ENCODE results near the gene C11orf86. TPM values are rescaled to one million over a fixed set of nuclear protein-coding genes. Genes with fewer than 3 reads are reported as not detected.

C11orf86 gene
- total RNA-seq, 1 experiment from 2014 or later: 0.68 TPM

DNA sequence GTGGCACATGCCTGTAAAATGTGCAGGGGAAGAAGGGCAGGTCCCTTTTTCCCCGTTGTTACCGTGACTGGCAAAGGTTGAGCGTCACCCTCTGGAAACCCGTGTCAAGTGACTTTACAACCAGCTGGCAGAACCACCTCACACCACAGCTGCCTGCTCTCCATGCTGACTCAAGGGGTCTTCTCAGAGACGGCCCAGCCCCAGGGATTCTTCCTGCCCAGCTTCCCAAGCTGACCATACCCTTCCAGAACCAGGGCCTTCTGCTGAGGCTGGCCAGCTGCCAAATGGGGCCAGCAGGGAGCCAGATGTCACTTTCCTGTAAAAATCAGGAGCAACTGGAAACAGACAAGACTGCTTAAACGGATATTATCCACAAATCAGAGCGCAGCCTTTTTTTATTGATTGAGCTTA is 23.2 kb upstream of the C11orf86 start (continued):
- TF ChIP-seq, protein P1, sequence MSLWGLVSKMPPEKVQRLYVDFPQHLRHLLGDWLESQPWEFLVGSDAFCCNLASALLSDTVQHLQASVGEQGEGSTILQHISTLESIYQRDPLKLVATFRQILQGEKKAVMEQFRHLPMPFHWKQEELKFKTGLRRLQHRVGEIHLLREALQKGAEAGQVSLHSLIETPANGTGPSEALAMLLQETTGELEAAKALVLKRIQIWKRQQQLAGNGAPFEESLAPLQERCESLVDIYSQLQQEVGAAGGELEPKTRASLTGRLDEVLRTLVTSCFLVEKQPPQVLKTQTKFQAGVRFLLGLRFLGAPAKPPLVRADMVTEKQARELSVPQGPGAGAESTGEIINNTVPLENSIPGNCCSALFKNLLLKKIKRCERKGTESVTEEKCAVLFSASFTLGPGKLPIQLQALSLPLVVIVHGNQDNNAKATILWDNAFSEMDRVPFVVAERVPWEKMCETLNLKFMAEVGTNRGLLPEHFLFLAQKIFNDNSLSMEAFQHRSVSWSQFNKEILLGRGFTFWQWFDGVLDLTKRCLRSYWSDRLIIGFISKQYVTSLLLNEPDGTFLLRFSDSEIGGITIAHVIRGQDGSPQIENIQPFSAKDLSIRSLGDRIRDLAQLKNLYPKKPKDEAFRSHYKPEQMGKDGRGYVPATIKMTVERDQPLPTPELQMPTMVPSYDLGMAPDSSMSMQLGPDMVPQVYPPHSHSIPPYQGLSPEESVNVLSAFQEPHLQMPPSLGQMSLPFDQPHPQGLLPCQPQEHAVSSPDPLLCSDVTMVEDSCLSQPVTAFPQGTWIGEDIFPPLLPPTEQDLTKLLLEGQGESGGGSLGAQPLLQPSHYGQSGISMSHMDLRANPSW (CRISPR knock-in tag; conservative IDR thresholded peaks at IDR 0.05; ENCODE audit: low read depth): no peak
- no peak for TF ChIP-seq FOXP4 (CRISPR knock-in tag; IDR thresholded peaks at IDR 0.05)
- TF ChIP-seq MXD4 (CRISPR knock-in tag; IDR thresholded peaks at IDR 0.05; ENCODE audit: borderline replicate concordance): no peak
- no peak for TF ChIP-seq PREB (CRISPR knock-in tag; IDR thresholded peaks at IDR 0.05; ENCODE audit: borderline replicate concordance)

DNA sequence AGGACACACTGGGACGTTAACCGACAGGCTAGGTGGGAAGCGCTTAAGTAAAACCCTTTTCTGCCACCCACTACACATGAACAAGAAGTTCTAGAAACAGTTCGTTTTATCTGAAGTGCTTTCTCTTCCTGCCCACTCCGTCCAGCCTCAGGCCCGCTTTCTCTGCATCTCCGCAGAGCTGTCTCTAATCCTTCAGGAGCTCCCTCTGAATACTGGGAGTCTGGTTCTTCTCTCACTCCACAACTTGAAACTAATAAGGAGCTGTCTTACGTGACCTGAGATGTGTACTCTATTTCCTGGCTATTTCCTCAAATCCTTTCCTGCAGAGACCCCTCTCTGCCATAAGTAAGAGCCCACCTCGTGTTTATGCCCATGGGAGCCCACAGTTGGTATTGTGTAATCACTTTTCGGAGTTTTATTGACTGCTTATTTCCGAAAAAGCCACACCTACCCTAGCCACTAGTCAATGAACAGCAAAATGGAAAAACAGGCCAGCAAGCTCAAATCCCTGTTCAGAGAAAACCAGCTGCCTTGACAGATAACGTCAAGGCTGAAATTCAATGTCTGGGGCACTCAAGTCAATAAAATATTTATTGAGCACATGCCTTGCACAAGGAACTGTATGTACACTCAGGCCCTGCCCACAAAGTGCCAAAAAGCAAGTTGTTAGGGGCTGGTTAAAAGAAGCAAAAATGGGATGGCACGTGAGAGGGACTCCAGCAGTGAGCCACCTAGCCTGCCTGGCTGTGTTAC is 21.8 kb upstream of the C11orf86 start:
- ATAC-seq (no peak), DNase-seq (ENCODE audit: low spot score) (no peak)
- H3K27me3 Mint-ChIP-seq (ENCODE audit: low read depth): no peaks in the 10 kb centered on the region
- H3K36me3 Mint-ChIP-seq: peaks cover 2% of the 10 kb centered on the region; the same call in 1 of the 2 replicates
- no peak for TF ChIP-seq ZNF263 (CRISPR knock-in tag; IDR thresholded peaks at IDR 0.05; ENCODE audit: low read depth)
- TF ChIP-seq RELA (CRISPR knock-in tag; IDR thresholded peaks at IDR 0.05; ENCODE audit: borderline replicate concordance): no peak
- TF ChIP-seq GTF2I (CRISPR knock-in tag; conservative IDR thresholded peaks at IDR 0.05): no peak
- POLR2A ChIA-PET: no interaction called here
- peak overlapping the region; percentile 55 for H3K27ac Mint-ChIP-seq
- H3K9me3 Mint-ChIP-seq: no peaks in the 10 kb centered on the region
- peaks cover 29% of the 10 kb centered on the region for H3K4me1 Mint-ChIP-seq
- no peak overlapping the region for H3K4me3 Mint-ChIP-seq
- CTCF ChIA-PET: no interaction called here

GRCh38 chr11:66956689-66957290 is 18.3 kb upstream of the C11orf86 start:
- peak overlapping the region; percentile 87 for H3K4me3 Mint-ChIP-seq
- ChIA-PET CTCF (interaction anchor here (0.9 to 4.4 kb wide), 8 partner anchors 15 to 105 kb away, joined by 3 to 29 read pairs (median 12); partner anchors contain the start of genes C11orf86 and SYT12), POLR2A (no interaction called here)
- ATAC-seq (no peak), DNase-seq (ENCODE audit: low spot score) (no peak)
- peaks cover 17% of the 10 kb centered on the region for H3K27me3 Mint-ChIP-seq (ENCODE audit: low read depth)
- peaks cover 26% of the 10 kb centered on the region for H3K4me1 Mint-ChIP-seq
- H3K27ac Mint-ChIP-seq: peak overlapping the region; percentile 94
- H3K36me3 Mint-ChIP-seq: peaks cover 2% of the 10 kb centered on the region; the same call in 1 of the 2 replicates
- H3K9me3 Mint-ChIP-seq: no peaks in the 10 kb centered on the region
- TF ChIP-seq TEAD4 (CRISPR knock-in tag; IDR thresholded peaks at IDR 0.05): no peak
- no peak for TF ChIP-seq HMGA2 (CRISPR knock-in tag; IDR thresholded peaks at IDR 0.05)
- TF ChIP-seq, protein P2, sequence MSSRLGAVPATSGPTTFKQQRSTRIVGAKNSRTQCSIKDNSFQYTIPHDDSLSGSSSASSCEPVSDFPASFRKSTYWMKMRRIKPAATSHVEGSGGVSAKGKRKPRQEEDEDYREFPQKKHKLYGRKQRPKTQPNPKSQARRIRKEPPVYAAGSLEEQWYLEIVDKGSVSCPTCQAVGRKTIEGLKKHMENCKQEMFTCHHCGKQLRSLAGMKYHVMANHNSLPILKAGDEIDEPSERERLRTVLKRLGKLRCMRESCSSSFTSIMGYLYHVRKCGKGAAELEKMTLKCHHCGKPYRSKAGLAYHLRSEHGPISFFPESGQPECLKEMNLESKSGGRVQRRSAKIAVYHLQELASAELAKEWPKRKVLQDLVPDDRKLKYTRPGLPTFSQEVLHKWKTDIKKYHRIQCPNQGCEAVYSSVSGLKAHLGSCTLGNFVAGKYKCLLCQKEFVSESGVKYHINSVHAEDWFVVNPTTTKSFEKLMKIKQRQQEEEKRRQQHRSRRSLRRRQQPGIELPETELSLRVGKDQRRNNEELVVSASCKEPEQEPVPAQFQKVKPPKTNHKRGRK (CRISPR knock-in tag; IDR thresholded peaks at IDR 0.05; ENCODE audit: borderline replicate concordance): no peak
- TF ChIP-seq NR1H2 (CRISPR knock-in tag; IDR thresholded peaks at IDR 0.05): no peak
- no peak for TF ChIP-seq NR2C2 (CRISPR knock-in tag; IDR thresholded peaks at IDR 0.05)
- TF ChIP-seq PRDM15 (CRISPR knock-in tag; IDR thresholded peaks at IDR 0.05): no peak
- no peak for TF ChIP-seq USF1 (CRISPR knock-in tag; IDR thresholded peaks at IDR 0.05)
- no peak for TF ChIP-seq MYBL2 (CRISPR knock-in tag; IDR thresholded peaks at IDR 0.05)
- no peak for TF ChIP-seq ELF4 (CRISPR knock-in tag; IDR thresholded peaks at IDR 0.05; ENCODE audit: low read depth)
- no peak for TF ChIP-seq ZBTB21 (CRISPR knock-in tag; IDR thresholded peaks at IDR 0.05; ENCODE audit: borderline replicate concordance)
- no peak for TF ChIP-seq ATF3 (CRISPR knock-in tag; conservative IDR thresholded peaks at IDR 0.05)
